IPS-NIHi7 (cell line): Measurements from ENCODE around the gene CD86.
A peak's percentile ranks its signal among the peaks of the same experiment; 100 is the strongest.

Source experiments
- DNase-seq: peaks from one replicate; pipeline ENCODE4 v3.0.0; 2012; ENCODE audit warnings: mixed read lengths; ENCODE audit errors: extremely low spot score

CD86 gene

DNA sequence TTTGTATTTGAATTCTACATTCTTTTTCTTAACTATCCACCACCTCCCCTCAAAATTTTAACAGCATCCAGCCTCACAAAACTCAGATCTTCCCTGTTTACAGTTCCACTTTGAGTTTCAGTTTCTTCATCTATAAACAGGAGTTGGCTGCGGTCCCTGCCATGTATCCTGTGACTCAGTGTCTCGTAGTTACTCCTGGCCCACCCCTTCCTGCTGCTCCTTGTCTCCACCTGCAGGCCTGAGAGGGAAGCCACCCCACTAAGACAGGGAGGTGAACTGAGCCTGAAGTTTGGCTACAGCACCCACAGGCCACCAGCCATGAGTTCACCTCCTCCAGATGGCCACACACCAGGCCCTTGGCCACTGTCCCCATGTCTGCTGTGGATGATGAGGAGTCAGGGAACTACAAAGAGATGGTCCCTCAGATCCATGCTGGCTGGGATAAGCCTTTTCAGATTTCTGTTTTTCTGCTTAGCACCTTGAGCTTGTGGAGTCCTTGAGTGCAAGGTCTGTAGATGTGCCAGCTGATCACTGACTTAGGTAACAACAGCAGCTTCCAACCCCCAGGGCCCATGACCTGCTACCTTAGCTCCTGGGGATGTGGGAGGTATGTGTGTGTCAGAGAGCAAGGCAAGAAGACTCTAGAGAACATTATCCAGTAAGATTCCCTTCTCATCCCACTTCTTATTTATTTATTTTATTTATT is 37.5 kb downstream of the CD86 start:
- DNase-seq, result peak; percentile 51

DNA sequence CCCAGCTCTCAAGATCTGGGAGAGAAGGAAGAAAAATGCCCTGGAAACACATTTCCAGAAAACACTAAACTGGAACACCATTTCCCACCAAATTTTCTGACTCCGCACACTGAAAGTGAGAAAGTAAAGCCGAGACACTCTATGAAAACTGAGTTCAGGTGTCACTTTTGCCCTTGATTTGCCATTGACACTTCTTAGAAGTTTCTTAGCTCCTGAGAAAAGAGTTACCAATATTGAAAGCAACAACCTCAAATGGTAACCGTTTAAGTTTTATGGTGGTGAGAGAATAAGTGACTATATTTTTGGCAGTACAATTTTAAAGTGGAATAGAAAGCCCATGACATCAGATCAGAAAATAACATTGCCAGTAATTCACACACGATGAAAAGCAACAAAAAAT is 39.0 kb downstream of the CD86 start:
- DNase-seq, result no peak

DNA sequence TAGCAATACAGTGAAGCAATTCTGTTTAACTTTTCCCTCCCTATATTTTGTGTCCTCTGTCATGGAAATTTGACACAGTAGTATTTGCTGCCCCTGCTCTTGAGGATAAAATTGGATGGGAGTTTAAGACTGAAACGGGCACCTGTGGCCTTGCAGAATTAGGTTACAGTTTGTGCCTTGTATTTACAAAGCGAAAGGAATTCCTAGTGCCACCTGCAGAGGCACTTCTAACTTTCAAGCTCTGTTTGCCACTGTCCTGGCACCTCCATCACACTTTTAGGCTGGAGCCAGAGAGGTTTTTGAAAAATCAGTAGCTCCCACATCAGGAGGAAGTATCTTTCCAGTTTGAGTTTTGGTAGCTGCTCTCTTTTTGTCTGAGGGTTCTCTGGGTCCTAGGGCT is 39.5 kb downstream of the CD86 start:
- DNase-seq, result no peak

DNA sequence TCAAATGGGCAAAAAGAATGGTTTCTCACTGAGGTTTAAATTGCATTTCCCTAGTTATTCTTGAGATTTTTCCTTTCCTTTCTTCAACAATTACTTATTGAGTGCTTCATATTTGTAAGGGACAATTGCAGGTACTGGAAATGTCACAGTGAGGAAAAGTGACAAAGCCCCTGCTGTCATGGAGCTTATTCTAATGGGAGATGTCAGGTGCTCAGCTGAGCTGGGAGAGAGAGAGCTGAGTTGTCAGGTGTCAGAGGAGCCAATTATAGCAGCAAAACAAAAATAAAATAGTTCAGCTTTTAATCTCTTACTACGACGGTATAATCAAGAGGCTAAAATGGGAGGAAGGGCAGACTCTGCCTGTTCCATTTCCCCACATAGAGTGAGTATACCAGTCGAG is 42.0 kb downstream of the CD86 start:
- DNase-seq, result no peak

DNA sequence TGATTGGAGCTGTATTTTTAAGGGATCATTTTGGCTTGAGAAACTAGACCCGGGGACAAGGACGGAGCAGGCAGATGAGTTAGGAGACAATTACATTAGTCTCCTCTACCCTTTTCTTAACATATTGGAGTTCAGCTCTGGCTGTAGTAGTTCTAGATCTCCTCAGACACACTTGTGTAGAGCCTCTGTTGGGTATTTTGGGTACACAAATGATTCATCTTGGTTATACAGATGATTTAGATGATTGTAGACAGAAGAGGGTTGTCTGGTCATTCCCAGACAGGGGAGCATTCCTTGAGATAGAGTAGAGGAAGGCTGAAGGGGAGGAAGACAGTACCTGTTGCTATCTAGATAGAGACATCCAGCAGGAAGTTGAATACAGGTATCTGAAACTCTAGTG is 43.4 kb downstream of the CD86 start:
- no peak for DNase-seq

DNA sequence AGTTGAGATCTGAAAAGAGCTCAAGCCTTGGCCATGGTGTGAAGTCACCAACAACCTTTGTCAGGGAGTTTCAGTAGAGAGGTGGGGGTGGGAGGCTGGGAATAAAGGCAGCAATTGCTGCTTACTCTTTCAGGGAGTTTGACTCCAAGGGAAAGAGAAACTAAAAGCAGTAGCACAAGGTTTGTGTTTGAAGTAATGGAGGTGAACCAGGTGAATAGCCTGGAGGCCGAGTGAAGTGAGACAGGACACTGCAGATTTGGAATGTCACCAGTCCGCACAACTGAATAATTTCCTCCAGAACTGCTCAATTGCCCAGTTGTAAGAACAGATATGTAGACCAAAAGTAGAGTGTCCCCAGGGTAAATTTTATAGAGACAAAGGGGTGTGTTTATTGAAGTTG is 44.1 kb downstream of the CD86 start:
- no peak for DNase-seq

DNA sequence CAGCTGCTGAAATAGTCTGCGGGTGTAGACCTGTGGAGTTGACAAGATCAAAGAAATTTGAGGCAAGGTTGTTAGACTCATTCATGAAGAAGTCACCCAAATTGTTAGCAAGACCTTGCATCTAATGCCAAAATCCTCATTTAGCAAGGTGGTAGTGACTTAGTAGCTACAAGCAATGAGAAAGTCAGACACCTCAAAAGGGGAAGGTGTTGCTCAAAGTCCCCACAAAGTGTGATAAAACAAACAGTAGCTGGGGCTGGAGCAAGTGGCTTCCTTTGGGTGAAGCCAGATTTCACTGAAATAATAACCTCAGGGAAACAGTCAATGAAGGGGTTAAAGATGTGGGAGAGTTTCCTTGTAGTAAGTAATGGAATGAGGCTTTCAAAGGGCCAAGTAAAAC is 44.9 kb downstream of the CD86 start:
- DNase-seq, result no peak

DNA sequence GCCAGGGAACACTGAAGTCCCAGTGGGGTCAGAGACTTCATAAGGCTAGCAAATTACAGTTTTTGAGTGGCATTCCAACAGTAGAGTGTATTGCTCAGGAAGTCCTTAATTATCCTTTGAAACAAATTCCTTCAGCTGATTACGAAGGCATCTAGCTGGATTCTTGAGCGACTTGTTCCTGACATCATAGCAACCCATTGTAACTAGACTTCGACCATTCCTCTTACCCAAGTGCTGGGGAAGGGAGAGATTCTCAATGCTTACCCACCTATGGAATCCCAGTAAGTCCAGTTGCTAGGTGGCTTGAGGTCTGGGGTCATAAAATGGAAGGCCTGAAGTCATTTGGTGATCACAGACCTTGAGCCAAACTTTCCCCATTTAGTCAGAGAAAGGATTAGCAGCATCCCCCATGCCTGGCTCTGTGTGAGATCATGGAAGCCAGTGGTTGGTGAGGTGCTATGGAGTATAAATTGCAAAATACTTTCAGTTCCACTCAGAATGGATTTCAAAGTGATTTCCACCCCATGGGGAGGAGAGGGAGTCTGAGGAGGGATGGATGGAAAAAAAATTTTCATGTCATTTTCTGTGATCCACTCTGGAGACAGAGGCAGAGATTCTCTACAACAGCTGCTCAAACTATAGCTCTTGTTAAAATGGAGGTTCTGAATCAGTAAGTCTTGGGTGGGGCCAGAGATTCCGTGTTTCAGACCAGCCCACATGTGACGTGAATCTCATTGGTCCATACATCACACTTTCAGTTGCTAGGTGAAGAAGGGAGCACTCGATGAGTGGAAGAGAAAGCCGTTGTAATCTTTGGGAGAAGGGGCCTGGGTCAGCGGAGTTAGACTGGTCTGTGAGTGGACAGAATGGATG is 45.7 kb downstream of the CD86 start:
- no peak for DNase-seq

DNA sequence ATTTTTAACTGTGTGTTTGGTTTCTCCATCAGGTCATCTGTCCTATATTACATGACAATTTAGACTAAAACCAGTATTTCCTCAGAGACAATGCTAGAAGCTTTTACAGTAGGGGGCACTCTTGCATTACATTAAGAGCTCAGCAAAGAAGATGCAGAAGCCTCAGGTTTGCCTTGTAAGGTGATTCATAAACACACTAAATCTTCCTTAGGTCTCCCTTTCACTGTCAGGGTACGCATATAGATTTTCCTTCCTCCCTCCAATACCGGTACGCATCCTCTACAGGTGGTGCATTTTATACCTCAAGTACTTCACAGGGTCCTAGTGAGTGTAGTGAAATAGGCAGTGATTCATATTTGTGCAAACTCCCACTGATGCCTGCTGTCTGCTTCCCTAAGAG is 46.5 kb downstream of the CD86 start:
- peak; percentile 66 for DNase-seq

DNA sequence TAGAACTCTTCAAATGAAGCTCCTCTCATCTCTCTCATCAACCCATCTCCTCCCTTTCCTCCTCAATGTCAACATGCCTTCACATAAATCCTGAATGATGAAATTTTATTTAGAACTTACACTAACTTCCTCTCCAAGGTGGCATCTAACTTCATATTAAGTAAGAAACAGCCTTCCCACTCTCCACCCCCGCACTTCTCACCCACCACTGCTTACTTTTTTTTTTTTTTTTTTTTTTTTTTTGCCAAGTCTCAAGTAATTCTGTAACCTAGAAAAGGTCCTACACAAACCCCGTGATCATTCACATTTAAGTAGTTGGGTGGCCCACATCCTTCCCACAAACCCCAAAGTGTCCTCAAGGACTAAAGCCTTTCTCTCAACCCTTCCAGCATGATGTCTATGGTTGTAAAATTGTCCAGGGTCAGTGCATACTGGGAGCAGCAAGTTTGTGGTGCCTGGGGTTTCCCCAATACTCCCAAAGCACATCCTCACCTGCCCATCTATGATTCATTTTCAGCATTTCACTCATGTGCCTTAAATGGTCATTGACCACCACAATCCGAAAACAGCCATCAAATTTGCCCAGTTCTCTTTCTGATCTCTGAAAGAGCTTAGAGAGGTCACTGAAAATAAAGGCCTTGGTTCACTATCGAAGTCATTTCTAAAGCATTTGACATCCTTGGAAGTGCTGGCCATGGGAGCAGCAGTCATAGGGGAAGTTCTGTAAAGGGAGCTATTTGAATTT is 47.2 kb downstream of the CD86 start:
- DNase-seq, result no peak

DNA sequence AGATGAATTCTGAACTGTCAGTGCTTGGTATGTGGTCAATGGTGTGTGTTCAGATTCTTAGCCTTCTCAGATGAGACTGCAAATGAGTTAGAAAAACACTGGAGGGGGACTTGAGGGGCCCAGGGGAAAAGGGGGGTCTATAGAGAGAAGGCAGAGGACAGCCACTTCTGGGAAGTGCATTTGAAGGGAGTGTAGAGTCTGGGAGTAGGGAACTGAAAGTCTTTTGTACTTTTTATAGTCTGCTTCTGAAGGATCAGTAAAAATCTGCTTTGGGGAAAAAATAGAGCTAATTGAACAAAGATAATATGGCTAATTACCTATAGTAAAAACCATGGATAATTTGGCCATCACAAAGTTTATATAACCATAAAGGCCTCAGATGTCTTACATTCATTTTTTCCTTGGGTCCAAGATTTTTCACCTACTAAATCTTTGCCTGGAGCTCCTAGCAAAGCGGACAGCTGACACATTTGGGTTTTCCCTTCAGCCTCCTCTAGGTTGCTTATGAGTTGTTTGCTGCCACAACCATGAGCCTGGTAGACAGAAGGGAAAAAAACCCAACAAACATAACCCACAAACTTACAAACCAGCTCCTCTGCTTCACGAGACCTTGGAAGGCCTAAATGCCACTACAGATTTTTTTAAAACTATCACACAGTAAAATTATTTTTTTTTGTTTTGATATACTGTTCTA is 48.8 kb downstream of the CD86 start:
- DNase-seq, result no peak

DNA sequence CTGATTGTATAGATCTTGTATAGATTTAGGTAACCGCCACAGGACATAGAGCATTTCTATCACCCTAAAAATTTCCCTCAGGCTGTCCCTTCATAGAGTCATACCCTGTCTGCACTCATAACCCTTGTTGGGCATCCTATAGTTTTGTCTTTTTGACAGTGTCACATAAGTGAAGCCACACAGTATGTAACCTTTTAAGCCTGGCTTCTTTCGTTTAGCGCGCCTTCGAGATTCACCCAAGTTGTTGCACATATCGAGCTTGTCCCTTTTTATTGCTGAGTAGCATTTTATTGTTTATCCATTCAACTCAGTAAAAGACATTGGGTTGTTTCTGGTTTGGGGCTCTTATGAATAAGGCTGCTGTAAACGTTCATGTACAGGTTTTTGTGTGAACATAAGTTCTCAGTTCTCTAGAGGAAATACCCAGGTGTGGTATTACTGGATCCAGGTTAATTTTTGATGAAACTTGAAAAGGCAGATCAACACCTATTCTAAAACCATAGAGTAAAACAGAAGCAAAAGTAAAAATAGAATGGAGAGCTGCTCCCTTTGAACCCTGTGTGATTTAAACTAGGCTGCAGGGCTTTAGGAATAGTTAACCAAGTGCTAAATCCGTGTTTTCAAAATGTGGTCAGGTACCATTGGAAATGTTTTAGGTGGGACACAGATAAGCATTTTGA is 49.5 kb downstream of the CD86 start:
- no peak for DNase-seq

DNA sequence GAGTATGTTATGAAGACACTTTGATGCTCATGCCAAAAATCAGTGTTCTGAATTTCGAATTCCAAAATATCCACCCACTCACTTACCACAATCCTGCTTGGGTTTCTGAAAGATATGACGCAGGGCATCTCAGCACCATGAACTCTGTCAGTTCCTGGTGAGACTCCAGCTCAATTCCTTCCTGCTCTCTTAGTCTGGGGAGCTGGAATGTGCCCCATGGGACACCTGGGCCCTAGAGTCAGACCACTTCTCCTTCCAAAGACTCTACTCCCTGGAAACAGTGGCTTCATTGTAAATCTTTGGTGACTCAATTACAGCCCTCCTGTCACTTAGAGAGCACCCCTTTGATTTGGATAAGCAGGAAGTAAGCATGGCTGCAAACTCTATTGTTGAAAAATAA is 50.5 kb downstream of the CD86 start:
- no peak for DNase-seq

DNA sequence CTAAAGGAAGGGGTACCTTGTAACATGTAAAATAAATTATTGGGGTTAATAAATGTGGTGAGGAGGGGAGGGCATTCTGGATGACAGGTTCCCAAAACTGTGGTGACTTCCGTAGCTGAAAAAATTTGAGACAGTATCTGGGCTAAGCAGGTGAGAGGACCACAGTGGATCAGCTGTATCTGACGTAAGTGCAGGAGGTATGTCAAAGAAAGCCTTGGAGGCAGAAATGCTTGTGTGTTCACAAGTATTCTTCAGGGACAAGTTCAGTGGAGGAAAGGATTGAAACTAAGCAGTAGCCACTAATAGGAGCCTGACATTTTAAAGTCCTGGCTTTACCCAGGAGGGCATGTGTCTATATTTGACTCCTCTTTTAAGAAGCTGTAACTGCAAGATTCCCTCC is 52.0 kb downstream of the CD86 start:
- no peak for DNase-seq

DNA sequence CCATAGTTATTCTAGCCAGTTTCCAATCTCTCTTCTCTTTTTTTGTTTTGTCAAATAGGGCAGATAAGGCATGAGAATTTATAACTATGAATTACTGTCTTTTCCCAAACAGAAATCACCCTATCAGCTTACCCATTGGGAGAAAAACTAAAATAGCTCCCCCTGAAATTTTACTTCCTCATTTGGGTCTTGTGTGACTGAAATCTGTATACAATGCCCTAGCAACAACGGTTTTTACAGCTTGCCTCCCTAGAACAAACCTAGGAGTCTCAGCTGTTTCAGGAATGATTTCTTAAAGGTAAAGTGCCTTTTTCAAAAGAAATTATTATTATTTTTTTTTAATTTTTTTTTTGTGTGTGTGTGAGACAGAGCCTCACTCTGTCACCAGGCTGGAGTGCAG is 56.8 kb downstream of the CD86 start:
- DNase-seq, result no peak

DNA sequence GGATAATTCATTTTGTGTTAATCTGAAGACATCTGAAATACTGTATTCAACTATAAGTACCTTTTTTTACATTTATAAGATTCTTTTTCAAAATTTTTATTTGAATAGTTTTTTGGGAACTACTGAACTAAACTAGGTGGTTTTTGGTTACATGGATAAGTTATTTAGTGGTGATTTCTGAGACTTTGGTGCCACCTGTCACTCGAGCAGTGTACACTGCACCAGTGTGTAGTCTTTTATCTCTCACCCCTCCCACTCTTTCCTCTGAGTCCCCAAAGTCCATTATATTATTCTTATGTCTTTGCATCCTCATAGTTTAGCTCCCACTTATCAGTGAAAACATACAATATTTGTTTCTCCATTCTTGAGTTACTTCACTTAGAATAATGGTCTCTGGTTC is 57.6 kb downstream of the CD86 start:
- DNase-seq, result no peak

DNA sequence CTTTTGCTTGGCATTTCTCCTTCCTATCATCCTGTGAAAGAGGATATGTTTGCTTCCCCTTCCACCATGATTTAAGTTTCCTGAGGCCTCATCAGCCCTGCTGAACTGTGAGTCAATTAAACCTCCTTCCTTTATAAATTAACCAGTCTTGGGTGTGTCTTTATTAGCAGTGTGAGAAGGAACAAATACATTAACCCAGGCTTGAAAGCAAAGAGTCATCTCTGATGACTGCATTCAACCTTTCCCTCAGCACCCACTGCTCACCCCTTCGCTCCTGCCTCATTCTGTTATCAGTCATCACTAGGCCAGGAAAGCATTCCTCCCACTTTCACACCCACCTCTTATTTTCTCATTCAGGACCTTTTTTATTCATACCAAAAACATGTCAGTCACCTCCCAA is 68.7 kb downstream of the CD86 start:
- no peak for DNase-seq

DNA sequence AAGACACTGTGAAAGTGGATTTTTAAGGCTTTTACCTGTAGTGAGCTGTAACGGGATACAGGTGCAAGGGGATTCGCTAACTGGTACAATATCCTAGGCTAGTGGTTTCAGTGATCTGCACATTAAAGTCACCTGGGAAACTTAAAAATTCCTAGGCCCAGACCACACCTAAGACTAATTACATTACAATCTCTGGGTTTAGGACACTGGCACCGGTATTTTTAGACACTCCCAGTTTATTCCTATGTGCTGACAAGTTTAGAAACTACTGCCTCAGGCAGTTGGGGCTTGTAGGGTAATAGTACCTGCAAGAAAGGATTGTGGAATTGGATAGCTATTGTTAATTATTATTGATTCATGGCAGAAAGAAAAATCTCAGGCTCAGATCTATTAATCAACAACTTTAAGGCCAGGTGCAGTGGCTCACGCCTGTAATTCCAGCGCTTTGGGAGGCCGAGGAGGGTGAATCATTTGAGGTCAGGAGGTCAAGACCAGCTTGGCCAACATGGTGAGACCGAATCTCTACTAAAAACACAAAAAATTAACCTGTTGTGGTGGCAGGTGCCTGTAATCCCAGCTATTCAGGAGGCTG is 77.9 kb downstream of the CD86 start:
- no peak for DNase-seq

DNA sequence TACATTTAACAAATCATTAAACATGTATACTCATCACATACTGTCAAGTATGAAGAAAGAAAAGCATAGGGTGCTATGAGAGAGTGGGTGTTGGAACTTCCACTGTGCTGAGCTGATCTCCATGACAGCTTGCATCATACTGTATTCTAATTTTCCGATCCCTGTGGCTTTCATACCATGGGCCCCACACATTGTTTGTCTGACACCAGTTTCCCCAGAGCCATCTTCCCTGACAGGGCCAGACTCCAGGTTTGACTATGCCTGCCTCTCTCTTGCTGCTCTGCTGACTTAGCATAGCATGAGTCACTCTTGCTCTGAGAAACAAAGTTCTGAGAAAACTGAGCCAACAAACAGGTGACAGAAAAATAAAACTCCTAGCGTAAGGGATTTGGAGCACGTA is 91.3 kb downstream of the CD86 start:
- no peak for DNase-seq

DNA sequence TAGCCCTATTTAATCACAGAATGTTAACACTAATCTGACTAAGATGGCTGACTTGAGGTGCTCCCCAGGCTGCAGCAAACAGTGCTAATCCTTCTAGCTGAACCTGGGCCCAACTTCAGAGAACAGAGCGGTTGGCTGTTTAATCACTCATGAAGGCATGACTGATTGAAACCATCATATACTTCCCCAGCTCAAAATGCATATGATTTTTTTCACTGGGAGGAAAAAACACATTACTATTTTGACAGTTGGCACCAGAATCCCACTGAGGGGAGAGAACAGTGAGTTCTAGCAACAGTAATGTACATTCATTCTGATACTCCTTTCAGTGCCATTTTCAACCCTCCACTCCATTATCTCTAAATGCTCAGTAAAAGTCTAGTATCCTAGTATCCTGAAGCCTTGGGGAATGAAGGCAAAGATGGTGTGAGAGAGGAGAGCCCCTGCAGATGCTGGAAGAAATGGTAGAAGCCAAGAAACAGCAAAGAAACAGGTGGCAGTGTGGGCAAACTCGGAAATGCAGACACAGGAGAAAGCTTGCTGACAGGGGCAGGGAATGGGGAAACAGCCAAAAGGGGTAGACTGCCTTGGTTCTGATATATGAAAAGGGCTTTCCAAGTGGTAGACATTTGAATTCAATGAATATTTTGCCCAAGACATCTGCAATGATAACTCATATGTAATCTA is 93.9 kb downstream of the CD86 start:
- no peak for DNase-seq

DNA sequence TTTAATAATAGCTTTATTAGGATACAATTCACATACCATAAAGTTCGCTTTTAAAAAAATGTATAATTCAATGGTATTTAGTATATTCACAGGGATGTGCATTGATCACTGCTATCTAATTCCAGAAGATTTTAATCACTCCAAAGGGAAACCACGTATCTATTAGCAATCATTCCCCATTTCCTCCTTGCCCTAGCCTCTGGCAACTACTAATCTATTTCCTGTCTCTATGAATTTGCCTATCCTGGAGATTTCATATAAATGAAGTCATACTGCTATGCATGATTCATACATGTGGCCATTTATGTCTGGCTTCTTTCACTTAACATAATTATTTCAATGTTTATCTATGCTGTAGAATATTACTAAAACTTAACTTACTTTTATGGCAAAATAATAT is 96.3 kb downstream of the CD86 start:
- DNase-seq, result no peak
